Measurements from ENCODE around the gene LRRC49.

LRRC49 gene

GRCh38 chr15:70976851-70977250 is 84.2 kb downstream of the LRRC49 start:
- H3K27ac ChIP-seq (ENCODE audit: low read depth, low read length, poor library complexity, severe bottlenecking) = no peak overlapping the region
- no peaks in the 10 kb centered on the region for H3K27me3 ChIP-seq (ENCODE audit: insufficient read depth, low read length)
- H3K36me3 ChIP-seq (ENCODE audit: insufficient read depth, low read length) = no peaks in the 10 kb centered on the region
- H3K4me1 ChIP-seq (ENCODE audit: insufficient read depth, low read length, severe bottlenecking) = no peaks in the 10 kb centered on the region
- H3K79me2 ChIP-seq (ENCODE audit: insufficient read depth, low read length) = no peaks in the 10 kb centered on the region
- no peak overlapping the region for H3K4me2 ChIP-seq (ENCODE audit: low read length)
- H3K9me2 ChIP-seq (ENCODE audit: low read depth, low read length) = no peaks in the 10 kb centered on the region
- no peak for TF ChIP-seq EZH2 (IDR thresholded peaks at IDR 0.05; ENCODE audit: borderline replicate concordance, low read length)
- TF ChIP-seq, protein P1, sequence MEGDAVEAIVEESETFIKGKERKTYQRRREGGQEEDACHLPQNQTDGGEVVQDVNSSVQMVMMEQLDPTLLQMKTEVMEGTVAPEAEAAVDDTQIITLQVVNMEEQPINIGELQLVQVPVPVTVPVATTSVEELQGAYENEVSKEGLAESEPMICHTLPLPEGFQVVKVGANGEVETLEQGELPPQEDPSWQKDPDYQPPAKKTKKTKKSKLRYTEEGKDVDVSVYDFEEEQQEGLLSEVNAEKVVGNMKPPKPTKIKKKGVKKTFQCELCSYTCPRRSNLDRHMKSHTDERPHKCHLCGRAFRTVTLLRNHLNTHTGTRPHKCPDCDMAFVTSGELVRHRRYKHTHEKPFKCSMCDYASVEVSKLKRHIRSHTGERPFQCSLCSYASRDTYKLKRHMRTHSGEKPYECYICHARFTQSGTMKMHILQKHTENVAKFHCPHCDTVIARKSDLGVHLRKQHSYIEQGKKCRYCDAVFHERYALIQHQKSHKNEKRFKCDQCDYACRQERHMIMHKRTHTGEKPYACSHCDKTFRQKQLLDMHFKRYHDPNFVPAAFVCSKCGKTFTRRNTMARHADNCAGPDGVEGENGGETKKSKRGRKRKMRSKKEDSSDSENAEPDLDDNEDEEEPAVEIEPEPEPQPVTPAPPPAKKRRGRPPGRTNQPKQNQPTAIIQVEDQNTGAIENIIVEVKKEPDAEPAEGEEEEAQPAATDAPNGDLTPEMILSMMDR (IDR thresholded peaks at IDR 0.05; ENCODE audit: low read length) = no peak
- H3F3A ChIP-seq (ENCODE audit: insufficient read depth, low read length) = no peaks in the 10 kb centered on the region
- H3K4me3 ChIP-seq (ENCODE audit: low read depth, low read length, poor library complexity, severe bottlenecking) = no peak overlapping the region
- no peak overlapping the region for H3K9ac ChIP-seq (ENCODE audit: low read length)
- H2AFZ ChIP-seq (ENCODE audit: low read length) = no peak overlapping the region
- H3K9me3 ChIP-seq (ENCODE audit: low read length) = no peaks in the 10 kb centered on the region
- no peaks in the 10 kb centered on the region for H4K20me1 ChIP-seq (ENCODE audit: insufficient read depth, low read length)

DNA sequence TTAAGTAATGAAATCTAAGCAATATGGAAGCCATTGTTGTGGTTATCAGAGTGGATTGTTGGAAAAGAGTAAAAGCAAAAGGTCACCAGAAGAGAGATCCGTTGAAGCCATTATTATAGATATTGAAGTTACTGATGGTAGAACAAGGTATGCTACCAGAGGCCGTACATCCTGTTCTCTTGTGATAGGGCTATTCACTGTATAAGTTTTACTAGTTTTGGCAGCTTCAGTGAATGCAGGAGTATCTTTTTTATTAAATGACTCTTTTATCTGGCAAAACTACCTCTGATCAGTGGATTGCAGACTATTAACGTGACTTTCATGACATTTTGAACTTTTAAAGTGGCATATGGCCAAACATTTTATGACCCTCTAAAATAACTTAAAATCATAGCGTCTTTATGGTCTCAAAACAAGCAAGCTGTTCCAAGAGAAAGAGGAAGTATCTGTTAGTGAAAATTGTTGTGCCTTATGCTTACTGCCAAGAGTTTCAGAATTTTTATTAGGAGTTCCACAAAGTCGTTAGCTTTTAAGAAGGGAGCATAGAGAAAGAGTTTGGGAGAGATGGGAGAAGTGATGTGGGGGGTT is 102.9 kb downstream of the LRRC49 start:
- H2AFZ ChIP-seq (ENCODE audit: low read length) = no peak overlapping the region
- H3F3A ChIP-seq (ENCODE audit: insufficient read depth, low read length) = no peaks in the 10 kb centered on the region
- no peaks in the 10 kb centered on the region for H3K4me1 ChIP-seq (ENCODE audit: insufficient read depth, low read length, severe bottlenecking)
- no peaks in the 10 kb centered on the region for H3K9me2 ChIP-seq (ENCODE audit: low read depth, low read length)
- no peaks in the 10 kb centered on the region for H3K27me3 ChIP-seq (ENCODE audit: insufficient read depth, low read length)
- TF ChIP-seq, protein P1 (IDR thresholded peaks at IDR 0.05; ENCODE audit: low read length) = no peak
- no peak for TF ChIP-seq EZH2 (IDR thresholded peaks at IDR 0.05; ENCODE audit: borderline replicate concordance, low read length)
- H3K9ac ChIP-seq (ENCODE audit: low read length) = no peak overlapping the region
- no peak overlapping the region for H3K4me3 ChIP-seq (ENCODE audit: low read depth, low read length, poor library complexity, severe bottlenecking)
- H3K36me3 ChIP-seq (ENCODE audit: insufficient read depth, low read length) = no peaks in the 10 kb centered on the region
- no peaks in the 10 kb centered on the region for H3K79me2 ChIP-seq (ENCODE audit: insufficient read depth, low read length)
- H3K9me3 ChIP-seq (ENCODE audit: low read length) = no peaks in the 10 kb centered on the region
- no peaks in the 10 kb centered on the region for H4K20me1 ChIP-seq (ENCODE audit: insufficient read depth, low read length)
- no peak overlapping the region for H3K4me2 ChIP-seq (ENCODE audit: low read length)
- H3K27ac ChIP-seq (ENCODE audit: low read depth, low read length, poor library complexity, severe bottlenecking) = no peak overlapping the region

DNA sequence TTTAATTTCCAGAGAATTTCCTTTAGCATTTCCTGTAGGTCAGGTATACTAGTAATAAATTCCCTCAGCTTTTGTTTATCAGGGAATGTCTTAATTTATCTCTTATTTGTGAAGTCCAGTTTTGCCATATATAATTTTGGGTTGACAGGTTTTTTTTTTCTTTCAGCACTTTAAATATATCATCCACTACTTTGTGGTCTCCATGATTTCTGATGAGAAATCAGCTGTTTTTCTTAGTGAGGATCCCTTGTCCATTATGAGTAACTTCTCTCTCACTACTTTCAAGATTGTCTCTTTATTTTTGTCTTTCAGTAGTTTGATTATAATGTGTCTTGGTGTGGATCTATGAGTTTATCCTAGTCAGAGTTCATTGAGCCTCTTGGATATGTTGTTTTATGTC is 105.7 kb downstream of the LRRC49 start:
- Histone ChIP-seq H3F3A (ENCODE audit: insufficient read depth, low read length) (no peaks in the 10 kb centered on the region), H3K27me3 (ENCODE audit: insufficient read depth, low read length) (no peaks in the 10 kb centered on the region), H3K9me3 (ENCODE audit: low read length) (no peaks in the 10 kb centered on the region), H4K20me1 (ENCODE audit: insufficient read depth, low read length) (no peaks in the 10 kb centered on the region), H3K27ac (ENCODE audit: low read depth, low read length, poor library complexity, severe bottlenecking) (no peak overlapping the region), H3K4me3 (ENCODE audit: low read depth, low read length, poor library complexity, severe bottlenecking) (no peak overlapping the region), H2AFZ (ENCODE audit: low read length) (no peak overlapping the region), H3K79me2 (ENCODE audit: insufficient read depth, low read length) (no peaks in the 10 kb centered on the region), H3K9ac (ENCODE audit: low read length) (no peak overlapping the region), H3K36me3 (ENCODE audit: insufficient read depth, low read length) (no peaks in the 10 kb centered on the region), H3K4me2 (ENCODE audit: low read length) (no peak overlapping the region), H3K9me2 (ENCODE audit: low read depth, low read length) (no peaks in the 10 kb centered on the region), H3K4me1 (ENCODE audit: insufficient read depth, low read length, severe bottlenecking) (no peaks in the 10 kb centered on the region)
- TF ChIP-seq, protein P1 (IDR thresholded peaks at IDR 0.05; ENCODE audit: low read length) = no peak
- no peak for TF ChIP-seq EZH2 (IDR thresholded peaks at IDR 0.05; ENCODE audit: borderline replicate concordance, low read length)

All from OCI-LY1 (cell line).